ENCODE measurements around the gene DCDC2. TPM values are rescaled to one million over a fixed set of nuclear protein-coding genes. Genes with fewer than 3 reads are reported as not detected.

The DCDC2 gene
- total and polyA plus RNA-seq, 9 donors = 0.19 to 12.4 (median 1.1) TPM; not detected in 1

DNA sequence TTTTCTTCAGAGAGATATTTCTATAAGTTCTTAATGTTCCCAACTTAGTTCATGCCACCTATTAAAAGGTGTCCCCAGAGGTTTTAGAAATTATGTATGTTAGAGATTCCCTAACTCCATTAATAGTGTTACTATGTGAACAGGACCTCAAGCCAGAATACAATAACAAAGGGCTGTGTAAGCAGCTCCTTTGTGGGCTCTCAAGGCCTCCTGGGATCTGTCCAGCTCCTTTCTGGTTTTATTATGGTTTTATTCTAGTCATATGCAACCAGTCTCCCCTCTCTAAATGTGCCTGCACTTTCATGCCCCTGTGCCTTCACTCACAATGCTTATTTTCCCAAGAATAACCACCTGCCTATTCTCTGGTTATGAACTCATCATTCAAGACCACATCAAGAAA is 209.2 kb downstream of the DCDC2 start:
- Histone ChIP-seq H3K4me1 (ENCODE audit: insufficient read depth) (no peaks in the 10 kb centered on the region), H3K4me3 (no peak overlapping the region), H3K27ac (no peak overlapping the region), H3K27me3 (no peaks in the 10 kb centered on the region), H3K36me3 (no peaks in the 10 kb centered on the region), H3K9me3 (no peaks in the 10 kb centered on the region)
- DNase-seq = no peak
- intact Hi-C loops (cut with DNase I) = no loop called here
- TF ChIP-seq POLR2A (IDR thresholded peaks at IDR 0.05) (no peak), EP300 (IDR thresholded peaks at IDR 0.05) (no peak)
- TF ChIP-seq, protein P1, sequence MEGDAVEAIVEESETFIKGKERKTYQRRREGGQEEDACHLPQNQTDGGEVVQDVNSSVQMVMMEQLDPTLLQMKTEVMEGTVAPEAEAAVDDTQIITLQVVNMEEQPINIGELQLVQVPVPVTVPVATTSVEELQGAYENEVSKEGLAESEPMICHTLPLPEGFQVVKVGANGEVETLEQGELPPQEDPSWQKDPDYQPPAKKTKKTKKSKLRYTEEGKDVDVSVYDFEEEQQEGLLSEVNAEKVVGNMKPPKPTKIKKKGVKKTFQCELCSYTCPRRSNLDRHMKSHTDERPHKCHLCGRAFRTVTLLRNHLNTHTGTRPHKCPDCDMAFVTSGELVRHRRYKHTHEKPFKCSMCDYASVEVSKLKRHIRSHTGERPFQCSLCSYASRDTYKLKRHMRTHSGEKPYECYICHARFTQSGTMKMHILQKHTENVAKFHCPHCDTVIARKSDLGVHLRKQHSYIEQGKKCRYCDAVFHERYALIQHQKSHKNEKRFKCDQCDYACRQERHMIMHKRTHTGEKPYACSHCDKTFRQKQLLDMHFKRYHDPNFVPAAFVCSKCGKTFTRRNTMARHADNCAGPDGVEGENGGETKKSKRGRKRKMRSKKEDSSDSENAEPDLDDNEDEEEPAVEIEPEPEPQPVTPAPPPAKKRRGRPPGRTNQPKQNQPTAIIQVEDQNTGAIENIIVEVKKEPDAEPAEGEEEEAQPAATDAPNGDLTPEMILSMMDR (IDR thresholded peaks at IDR 0.05) = no peak

DNA sequence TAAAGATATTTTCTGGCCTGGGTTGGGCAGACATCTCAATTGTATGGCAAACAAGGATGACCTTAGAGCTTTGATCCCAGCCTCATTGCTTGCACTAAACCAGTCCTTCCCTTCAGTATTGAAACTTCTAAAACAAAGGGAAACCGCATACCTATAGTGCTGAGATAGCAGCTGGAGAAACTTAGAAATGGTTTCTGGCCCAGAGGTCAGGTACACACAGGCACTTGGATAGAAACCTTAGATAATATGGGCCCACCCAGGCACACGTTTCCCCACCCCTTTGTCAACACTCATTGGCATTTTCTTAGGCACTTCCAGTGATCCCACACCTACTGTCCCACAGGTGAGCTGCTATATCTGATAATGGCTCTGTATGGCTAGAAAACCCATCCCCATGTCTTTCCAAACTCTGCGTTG is 209.7 kb downstream of the DCDC2 start:
- 74 to 79% (median 76%) methylated on average over 3 of the region's 3 CpGs for WGBS, 3 donors
- DNase-seq = no peak
- TF ChIP-seq, protein P1 (IDR thresholded peaks at IDR 0.05) = no peak
- TF ChIP-seq EP300 (IDR thresholded peaks at IDR 0.05) (no peak), POLR2A (IDR thresholded peaks at IDR 0.05) (no peak)
- no peak overlapping the region for H3K4me3 ChIP-seq
- no peak overlapping the region for H3K27ac ChIP-seq
- no peaks in the 10 kb centered on the region for H3K36me3 ChIP-seq
- H3K27me3 ChIP-seq = no peaks in the 10 kb centered on the region
- H3K9me3 ChIP-seq = no peaks in the 10 kb centered on the region
- no peaks in the 10 kb centered on the region for H3K4me1 ChIP-seq (ENCODE audit: insufficient read depth)
- intact Hi-C loops (cut with DNase I) = no loop called here

- Histone ChIP-seq H3K4me1 (ENCODE audit: insufficient read depth) (no peaks in the 10 kb centered on the region), H3K9me3 (no peaks in the 10 kb centered on the region), H3K27ac (no peak overlapping the region), H3K36me3 (no peaks in the 10 kb centered on the region), H3K4me3 (no peak overlapping the region), H3K27me3 (no peaks in the 10 kb centered on the region)
- 52 to 54% (median 53%) methylated on average over 8 of the region's 8 CpGs for WGBS, 3 donors
- TF ChIP-seq, protein P1 (IDR thresholded peaks at IDR 0.05) = no peak
- TF ChIP-seq EP300 (IDR thresholded peaks at IDR 0.05) (no peak), POLR2A (IDR thresholded peaks at IDR 0.05) (no peak)
- intact Hi-C loops (cut with DNase I) = no loop called here
- DNase-seq = no peak
Measured at GRCh38 chr6:24147511-24148153, 210.2 kb downstream of the DCDC2 start.

DNA sequence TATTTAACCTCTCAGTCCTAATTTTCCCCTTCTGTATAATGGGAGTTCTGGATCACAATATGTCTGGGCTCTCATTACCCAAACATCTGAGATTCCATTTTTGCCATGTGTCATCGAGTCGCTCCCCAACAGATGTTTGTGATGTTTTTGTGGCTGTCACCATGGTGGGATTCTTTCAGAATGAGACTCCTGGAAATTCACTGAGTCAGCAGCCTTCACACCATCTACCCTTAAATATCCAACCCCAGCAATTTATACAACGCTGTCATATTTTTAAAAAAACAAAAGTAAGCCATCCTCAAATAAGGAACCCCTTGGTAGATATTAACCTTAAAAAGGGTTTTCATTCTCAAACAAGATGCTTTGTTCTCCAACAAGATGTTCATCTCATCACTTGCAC is 211.0 kb downstream of the DCDC2 start:
- Histone ChIP-seq H3K9me3 (no peaks in the 10 kb centered on the region), H3K4me3 (no peak overlapping the region), H3K27me3 (no peaks in the 10 kb centered on the region), H3K4me1 (ENCODE audit: insufficient read depth) (no peaks in the 10 kb centered on the region), H3K36me3 (no peaks in the 10 kb centered on the region), H3K27ac (no peak overlapping the region)
- 90 to 92% (median 91%) methylated on average over 3 of the region's 3 CpGs for WGBS, 3 donors
- no peak for DNase-seq
- TF ChIP-seq POLR2A (IDR thresholded peaks at IDR 0.05) = no peak
- TF ChIP-seq, protein P1 (IDR thresholded peaks at IDR 0.05) = no peak
- no peak for TF ChIP-seq EP300 (IDR thresholded peaks at IDR 0.05)
- intact Hi-C loops (cut with DNase I) = no loop called here

Data from ovary (tissue), 9 donors.